Middle frontal gyrus (tissue), 1 donor: Measurements from ENCODE around the gene STRA8.

Source experiments
- DNase-seq: peaks from one replicate; pipeline ENCODE4 v3.0.0-alpha.2; 2015; ENCODE audit warnings: low spot score; ENCODE audit errors: extremely low spot score

STRA8 gene

GRCh38 chr7:135233570-135233969, at the start of gene STRA8:
Gene STRA8, plus strand, starts transcription at chr7:135233838. Its CDS starts 6,687 bp downstream, at chr7:135240525.
- no peak for DNase-seq

DNA sequence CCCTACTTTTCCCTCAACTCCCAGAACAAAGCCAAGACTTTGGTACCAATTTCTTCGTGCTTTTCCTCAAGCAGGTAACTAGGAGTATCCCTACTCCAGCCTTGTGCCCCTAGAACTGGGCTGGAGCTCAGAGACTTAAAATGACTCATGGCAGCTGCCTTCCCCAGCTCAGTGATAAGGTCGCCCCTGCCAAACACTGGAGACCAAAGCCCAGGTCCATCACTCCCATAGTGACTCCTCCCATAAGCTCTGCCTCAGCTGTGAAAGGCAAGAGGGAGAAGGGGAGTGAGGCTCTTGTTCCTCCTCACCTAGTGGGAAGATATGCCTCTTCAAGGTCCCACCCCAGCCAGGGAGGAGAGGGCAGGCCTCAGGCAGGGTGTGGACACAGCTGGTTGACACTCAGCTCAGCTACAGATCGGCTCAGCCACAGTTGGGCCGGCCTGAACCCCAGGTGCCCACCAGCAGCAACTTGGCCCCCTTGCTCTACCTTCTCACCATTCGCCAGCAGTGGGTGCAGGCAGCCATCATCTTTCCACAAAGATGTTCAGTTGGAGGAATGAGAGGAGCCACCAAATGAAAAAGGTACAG, 49.3 kb upstream of the STRA8 start:
- no peak for DNase-seq

GRCh38 chr7:135185471-135186260, 48.0 kb upstream of the STRA8 start:
- no peak for DNase-seq

DNA sequence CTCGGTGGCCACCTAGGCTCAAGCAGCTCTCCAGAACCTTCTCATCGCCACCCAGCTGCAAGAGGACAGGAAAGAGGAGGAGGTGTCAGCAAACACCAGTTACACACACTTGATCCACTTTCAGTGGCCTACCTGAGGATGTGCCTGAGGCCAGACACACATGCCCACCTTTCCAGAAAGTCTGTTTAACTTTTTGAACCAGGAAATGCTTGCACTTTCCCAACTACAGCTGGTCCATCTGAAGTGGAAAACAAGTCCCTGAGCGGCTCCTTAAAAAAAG, 47.4 kb upstream of the STRA8 start:
- no peak for DNase-seq

DNA sequence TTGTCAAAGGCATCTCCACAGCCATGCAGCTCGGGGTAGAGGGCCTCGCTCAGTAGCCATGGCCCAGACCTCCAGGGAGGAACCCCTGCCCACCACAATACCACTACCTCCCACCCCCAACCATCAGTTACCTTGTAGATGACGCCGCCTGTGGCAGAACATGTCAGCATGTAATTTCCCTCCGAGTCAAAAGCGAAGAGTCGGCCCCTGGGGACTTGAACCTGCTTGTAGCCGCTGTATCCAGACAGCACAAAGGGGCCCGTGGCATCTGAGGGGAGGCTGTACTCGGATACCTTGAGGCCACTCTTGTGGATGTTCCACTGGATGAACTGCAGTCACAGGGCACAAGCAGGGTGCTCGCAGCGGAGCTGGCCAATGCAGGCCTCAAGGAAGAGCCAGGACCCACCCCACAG, 46.8 kb upstream of the STRA8 start:
- no peak for DNase-seq

DNA sequence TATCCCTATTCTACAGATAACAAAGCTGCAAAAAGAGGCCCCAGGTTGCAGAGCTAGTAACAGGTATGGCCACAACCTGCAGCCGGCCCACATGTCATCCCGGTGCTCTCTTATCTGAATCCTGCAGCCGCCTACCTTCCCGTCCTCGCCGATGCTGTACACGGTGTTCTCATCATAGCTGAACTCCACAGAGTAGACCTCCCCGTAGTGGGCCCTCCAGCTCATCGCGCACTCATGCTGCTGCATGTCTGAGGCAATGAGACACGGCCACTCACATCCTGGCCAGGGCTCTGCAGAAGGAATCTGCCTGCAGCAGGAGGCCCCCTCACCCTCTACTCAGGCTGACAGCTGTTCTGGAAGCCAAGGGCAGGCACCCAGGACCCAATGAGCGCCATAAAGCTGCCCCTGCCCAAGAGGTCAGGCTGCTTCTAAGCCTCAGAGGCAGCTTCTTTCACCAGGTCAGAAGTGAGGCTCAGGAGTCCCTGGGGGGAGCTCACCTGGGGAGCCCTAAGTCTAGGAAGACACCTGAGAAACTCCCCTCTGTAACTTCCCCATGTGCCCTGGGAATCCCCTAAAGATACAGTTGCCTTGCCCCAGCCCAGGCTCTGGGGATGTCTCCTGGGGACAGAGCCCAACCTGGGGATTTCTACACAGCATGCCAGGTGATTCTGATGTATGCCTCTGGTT, 45.2 kb upstream of the STRA8 start:
- no peak for DNase-seq

GRCh38 chr7:135189221-135189662, 44.4 kb upstream of the STRA8 start:
- DNase-seq: no peak

DNA sequence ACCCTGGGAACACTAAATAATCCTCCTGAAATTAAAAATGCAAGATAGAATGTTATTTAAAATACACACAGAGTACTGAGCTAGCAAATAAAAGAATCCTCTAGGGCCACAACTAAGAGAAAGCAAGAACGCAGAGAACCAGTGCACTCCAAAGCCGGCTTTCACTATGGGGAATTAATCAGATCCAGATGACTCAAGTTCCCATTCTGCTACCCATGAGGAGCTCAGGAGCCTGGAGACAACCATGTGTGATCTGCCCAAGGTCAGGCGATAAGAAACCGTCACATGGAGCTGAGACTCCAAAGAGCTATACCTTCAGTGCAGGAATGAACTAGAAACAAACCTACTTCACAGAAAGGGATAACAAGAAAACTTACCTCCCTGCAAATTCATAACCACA, 43.7 kb upstream of the STRA8 start:
- no peak for DNase-seq

GRCh38 chr7:135190703-135191102, 42.9 kb upstream of the STRA8 start:
- DNase-seq: no peak

GRCh38 chr7:135192914-135193536, 40.6 kb upstream of the STRA8 start:
- DNase-seq: no peak

DNA sequence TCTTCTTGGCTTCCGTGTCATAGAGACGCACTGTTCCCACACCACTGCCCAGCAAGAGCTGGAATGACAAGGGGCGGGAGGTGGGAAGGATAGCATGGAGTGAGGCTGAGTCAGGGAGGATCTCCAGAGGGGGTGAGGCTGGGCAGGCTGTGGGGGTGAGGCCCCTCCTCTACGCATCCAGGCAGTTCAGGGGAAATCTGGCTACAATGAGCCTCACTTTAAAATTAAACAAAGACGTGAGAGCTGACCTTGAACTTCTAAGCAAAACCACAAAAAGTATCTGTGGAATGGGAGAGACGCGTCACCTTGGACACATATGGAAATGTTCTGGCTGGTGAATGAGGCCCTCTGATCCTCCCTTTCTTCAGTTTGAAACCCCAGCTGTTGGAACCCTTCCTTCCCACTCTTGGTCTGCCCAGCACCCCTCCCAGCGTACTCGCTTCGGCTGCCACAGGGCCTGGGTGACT, 40.0 kb upstream of the STRA8 start:
- DNase-seq: no peak

GRCh38 chr7:135194494-135195095, 39.0 kb upstream of the STRA8 start:
- no peak for DNase-seq

- DNase-seq: no peak
Observed at GRCh38 chr7:135195156-135195555, 38.5 kb upstream of the STRA8 start.

GRCh38 chr7:135195968-135196629, 37.5 kb upstream of the STRA8 start:
- no peak for DNase-seq

DNA sequence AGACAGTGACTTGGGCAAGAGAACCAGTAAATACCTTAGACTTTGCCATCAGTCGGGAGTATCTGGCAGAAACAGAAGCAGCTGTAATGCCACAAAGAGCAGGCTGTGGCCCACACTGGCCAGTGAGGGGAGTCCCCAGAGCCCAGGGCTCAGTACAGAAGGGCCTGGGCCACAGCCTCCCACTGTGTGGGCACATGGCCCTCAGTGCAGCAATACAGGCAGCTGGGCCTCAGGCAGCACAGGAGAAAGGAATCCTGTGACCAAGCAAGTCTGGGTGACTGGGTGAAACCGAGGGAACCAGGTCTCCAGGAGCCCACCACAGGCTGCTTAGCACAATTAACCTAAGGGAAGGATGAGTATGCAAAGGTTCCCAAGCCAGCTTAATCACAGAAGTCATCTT, 36.3 kb upstream of the STRA8 start:
- no peak for DNase-seq

GRCh38 chr7:135197906-135198655, 35.6 kb upstream of the STRA8 start:
- DNase-seq: no peak

- DNase-seq: no peak
Observed at GRCh38 chr7:135199439-135199838, 34.2 kb upstream of the STRA8 start.

DNA sequence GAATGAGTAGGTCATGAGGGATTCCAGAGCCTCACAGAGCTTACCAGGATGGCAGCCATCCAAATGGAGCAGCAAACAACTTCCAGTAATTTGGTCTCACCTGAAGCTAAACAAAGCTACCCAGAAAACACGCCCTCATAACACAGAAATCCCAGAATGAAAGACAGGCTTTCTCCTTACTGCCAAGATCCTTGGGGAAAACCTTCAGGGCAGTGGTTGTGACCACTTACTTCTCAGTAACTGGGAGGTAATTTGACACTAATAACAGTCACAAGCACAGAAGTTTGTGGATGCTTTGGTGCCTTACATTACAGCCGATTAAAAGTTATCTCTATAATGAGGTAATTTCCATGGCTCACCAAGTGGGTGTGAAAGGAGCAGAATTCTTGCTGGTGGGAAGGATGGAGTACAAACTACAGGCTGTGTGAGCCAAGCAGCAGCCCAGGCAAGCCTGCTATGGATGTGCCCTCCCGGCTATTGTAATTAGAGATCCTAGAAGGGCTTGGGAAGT, 32.8 kb upstream of the STRA8 start:
- no peak for DNase-seq

DNA sequence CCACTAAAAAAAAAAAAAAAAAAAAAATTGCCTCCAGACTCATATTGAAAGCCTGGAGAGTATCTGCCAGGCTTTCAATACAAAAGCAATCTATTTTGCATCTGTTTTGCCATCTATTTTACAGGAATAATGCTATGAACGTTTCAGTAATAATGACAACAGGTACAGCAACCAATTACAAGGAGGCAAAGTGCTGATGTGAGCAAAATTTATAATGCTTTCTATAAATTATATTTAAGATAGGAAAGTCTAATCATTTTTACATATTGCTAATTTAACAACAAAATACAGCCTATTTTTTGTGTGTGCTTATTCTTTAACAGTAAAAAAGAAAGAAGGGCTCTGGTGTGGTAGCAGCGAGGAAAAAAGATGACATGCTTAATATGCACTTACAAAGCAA, 32.3 kb upstream of the STRA8 start:
- no peak for DNase-seq

GRCh38 chr7:135204341-135204749, 29.3 kb upstream of the STRA8 start:
- no peak for DNase-seq
